AG04449 (cell line): ENCODE measurements around the gene LRRC31.

Experiments used
- CTCF ChIA-PET: fragments of 350-600 bp; formaldehyde crosslinking; extraction: SDS; loops from one replicate; lab custom pipeline; 2021; ENCODE audit warnings: antibody characterized with exemption; lab: Yijun Ruan, JAX
- POLR2A ChIA-PET: fragments of 400-600, 350-600 bp; formaldehyde crosslinking; extraction: SDS; loops from one replicate; lab custom pipeline; 2020; ENCODE audit warnings: antibody characterized with exemption, inconsistent platforms; lab: Yijun Ruan, JAX
- DNase-seq: peaks from one replicate; pipeline ENCODE4 v3.0.0-alpha.2; 2010; ENCODE audit warnings: low read depth, low spot score
- H3K4me3 ChIP-seq: 2 replicates; pipeline ENCODE4 v1.5.1; 2011; ENCODE audit warnings: low read depth, mild to moderate bottlenecking, control low read depth, low read length
- CTCF ChIP-seq: IDR thresholded peaks from one replicate; pipeline ENCODE4 v1.5.1; 2011; ENCODE audit warnings: mild to moderate bottlenecking, moderate library complexity, low read length, control low read depth, inconsistent platforms; ENCODE audit not compliant: insufficient read depth; ENCODE audit errors: missing control alignments

LRRC31 gene

DNA sequence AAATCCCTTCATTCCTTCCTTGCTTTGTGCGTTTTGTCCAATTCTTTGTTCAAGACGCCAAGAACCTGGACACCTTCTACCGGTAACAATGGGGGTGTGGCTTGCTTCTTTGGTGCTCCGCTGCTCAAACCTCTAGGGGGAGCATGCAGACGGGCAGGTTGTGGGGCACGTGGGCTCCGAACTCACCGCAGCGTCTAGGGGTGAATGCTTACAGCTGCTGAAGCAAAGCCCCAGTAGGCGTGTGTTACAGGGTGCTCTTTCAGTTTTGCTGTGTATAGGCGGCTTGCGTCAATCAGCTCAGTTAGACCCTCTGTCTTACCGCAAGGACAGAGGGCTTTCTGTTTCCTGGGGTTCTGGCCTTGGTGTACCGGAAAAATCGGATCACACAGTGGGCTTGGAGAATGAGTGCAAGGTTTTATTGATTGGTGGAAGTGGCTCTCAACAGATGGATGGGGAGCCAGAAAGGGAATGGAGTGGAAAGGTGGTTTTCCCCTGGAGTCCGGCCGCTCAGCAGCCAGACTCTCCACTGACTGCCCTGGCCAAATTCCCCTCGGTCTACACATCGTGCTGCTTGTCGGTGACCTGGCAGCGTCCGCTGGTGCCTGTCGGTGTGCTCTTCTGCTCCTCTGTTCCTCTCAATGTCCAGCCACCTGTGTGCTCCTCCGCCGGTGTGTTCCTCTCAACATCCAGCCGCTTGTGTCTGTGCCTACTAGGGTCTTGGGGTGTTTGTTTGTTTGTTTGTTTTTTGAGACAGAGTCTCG, 55.8 kb downstream of the LRRC31 start:
- peak; percentile 19 for TF ChIP-seq CTCF
- POLR2A ChIA-PET, result no interaction called here
- CTCF ChIA-PET, result no interaction called here
- DNase-seq, result no peak
- H3K4me3 ChIP-seq, result peak overlapping the region; percentile 57

- no peak for TF ChIP-seq CTCF
- CTCF ChIA-PET, result no interaction called here
- peak overlapping the region; percentile 57 for H3K4me3 ChIP-seq
- DNase-seq, result no peak
- POLR2A ChIA-PET, result no interaction called here
Observed at GRCh38 chr3:169813278-169813677, 56.5 kb downstream of the LRRC31 start.

DNA sequence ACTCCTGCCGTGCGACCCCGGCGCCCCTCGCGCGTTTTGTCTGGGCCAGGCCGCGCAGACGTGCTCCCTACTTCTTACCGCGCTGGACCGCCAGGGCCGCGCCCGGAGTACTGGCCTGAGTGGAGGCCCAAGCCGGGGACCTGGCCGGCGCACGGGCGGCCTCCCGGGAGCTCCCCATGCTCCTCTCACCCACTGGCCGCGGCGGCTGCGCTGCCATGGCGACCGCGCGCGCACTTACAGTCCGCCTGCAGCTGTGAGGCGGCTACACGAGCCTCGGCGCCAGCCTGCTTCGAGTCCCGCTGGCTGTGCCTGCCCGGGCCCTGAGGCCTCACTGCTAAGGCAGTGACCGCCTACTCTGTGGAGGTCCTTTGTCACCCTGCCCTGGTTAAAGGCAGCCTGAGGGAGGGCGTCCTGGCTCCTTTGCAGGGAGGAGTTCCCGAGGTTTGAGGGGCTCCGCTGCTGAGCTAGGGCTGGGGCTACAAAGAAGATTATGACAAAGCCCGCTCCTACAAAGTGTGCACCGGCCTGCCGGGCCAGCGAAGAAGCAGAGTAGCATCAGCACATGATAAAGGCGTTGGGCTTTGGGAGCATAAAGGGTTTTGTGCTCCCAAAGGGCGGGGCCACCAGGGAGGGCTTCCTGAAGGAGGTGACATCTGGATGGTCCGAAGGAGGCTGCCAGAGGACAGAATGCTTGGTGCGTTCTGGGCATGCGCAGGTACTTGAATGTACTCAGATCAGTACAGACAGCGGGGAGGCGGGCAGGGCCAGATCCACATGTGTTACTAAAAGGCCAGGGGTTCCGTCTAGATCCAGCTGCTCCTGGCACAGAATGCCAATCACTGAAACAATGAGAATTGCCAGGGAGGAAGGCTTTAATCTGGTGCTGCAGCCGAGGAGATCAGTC, 57.2 kb downstream of the LRRC31 start, which contains the start of the genes LRRC34 and LRRIQ4:
Gene LRRC34, minus strand, starts transcription at position 573 of the 904 bp plus-strand sequence. Its CDS starts 356 bp downstream, at position 217.
Gene LRRIQ4, plus strand, starts transcription at position 539 of the 904 bp plus-strand sequence. CDS start 9,052 bp downstream, outside the sequence.
- POLR2A ChIA-PET, result interaction anchor here (1.9 kb wide), 1 partner anchor 155 kb away, joined by 5 read pairs; the partner anchor contains the start of gene SEC62
- peak within 1 kb of the TSS; percentile 57 for H3K4me3 ChIP-seq
- CTCF ChIA-PET, result interaction anchor here (1.1 kb wide), 1 partner anchor 153 kb away, joined by 3 read pairs; no protein-coding TSS in a partner anchor
- TF ChIP-seq CTCF, result no peak
- DNase-seq, result no peak

DNA sequence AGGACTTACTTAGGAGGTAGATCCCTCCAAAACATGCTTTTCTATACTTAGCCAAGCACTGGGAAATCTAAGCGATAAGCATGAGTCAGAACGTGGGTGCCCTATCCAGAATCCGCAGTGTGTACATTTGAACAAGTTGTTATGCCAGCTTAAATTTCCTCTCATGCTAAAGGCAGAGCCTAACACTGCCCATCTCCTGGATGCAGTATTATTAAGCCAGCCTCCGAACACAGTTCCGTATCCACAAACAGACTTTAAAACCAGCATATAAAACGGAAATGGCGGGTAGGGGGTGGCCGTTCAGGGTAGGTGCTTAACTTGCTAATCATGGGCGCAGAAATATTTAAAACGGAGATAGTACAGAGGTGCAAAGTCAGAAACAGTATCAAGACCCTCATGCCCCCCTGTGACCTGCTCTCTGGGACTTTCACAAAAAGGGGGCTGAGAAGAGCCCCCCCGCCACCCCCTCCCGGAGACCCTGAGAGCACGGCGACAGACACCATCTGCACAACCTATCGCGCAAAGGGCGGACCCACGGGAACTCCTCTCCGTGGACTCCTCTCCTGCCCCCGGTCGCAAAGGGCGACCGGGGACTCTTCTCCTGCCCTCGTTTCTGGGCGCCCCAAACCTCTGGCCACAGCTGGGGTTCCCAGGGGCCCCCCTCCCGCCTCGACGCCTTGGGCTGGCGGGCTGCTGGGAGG, 58.0 kb downstream of the LRRC31 start:
- no peak for TF ChIP-seq CTCF
- H3K4me3 ChIP-seq, result peak overlapping the region; percentile 57
- DNase-seq, result peak; percentile 29
- CTCF ChIA-PET, result interaction anchor here (1.1 kb wide), 1 partner anchor 154 kb away, joined by 3 read pairs; no protein-coding TSS in a partner anchor
- POLR2A ChIA-PET, result interaction anchor here (1.9 kb wide), 1 partner anchor 155 kb away, joined by 5 read pairs; the partner anchor contains the start of gene SEC62

DNA sequence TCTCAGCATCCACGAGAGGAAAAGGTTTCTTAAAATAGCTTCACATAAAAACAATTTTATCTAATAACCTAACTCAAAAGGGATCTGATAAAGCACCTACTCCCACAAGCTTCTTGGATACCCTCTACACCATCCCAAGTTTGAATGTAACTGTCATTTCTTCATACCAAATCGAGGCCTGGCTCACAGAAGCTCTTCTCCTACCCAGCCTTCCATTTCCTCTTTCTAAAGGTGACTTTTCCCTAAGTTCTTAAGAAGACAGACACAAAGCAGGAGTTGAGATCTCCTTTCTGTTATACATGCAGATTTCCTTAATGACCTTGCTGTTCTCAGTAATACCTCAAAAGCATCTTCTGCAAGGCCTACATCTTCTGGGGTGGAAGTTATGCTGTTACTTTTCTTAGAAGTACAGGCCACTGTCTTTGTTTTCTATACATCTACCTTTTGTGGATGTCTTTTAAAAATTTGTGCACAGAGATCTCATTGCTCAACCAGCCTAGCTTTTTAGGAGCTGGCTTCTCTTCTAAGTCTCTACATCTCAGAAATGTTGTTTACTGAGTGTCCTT, 60.4 kb downstream of the LRRC31 start:
- POLR2A ChIA-PET, result no interaction called here
- CTCF ChIA-PET, result no interaction called here
- DNase-seq, result no peak
- H3K4me3 ChIP-seq, result no peak overlapping the region
- no peak for TF ChIP-seq CTCF
